NT2/D1 (cell line): ENCODE data around the gene BIRC3.

Experiments used
- SUZ12 ChIP-seq: IDR thresholded peaks from 2 replicates; pipeline ENCODE4 v1.6.1; 2011; ENCODE audit not compliant: insufficient read length, insufficient read depth; ENCODE audit errors: extremely low read depth
- ZNF274 ChIP-seq: IDR thresholded peaks from 2 replicates; pipeline ENCODE4 v1.6.1; 2011; ENCODE audit warnings: mild to moderate bottlenecking, low read depth, low read length

GRCh38 chr11:102307727-102308038 lies 9.6 kb upstream of the BIRC3 start:
- TF ChIP-seq SUZ12 (no peak), ZNF274 (no peak)
